GM23338 (cell line): ENCODE data around the gene ASGR2. TPM values are rescaled to one million over a fixed set of nuclear protein-coding genes. Genes with fewer than 3 reads are reported as not detected.

Source experiments
- ATAC-seq: fragments of 200-7000 bp; cut with Tn5 transposase; 3 replicates; pipeline ENCODE4 v1.9.1; 2020
- DNase-seq: peaks from one replicate; pipeline ENCODE4 v3.0.0-alpha.2; 2015; ENCODE audit warnings: low spot score
- H2AFZ ChIP-seq: fragments of 200-600 bp; sonication (generic); 2 replicates; pipeline ENCODE4 v1.8.0; 2016; ENCODE audit warnings: antibody characterized with exemption, mild to moderate bottlenecking, moderate library complexity
- H3F3A ChIP-seq: fragments of 200-600 bp; sonication (generic); replicated peaks from 2 replicates; pipeline ENCODE4 v1.8.0; 2017; ENCODE audit warnings: antibody characterized with exemption, mixed run types, low read depth
- H3K27ac ChIP-seq: fragments of 200-600 bp; sonication (generic); 2 replicates; pipeline ENCODE4 v1.6.1; 2016; ENCODE audit warnings: low read depth
- H3K27me3 ChIP-seq: fragments of 200-600 bp; sonication (generic); 2 replicates; pipeline ENCODE4 v1.8.0; 2016; ENCODE audit warnings: mild to moderate bottlenecking, mixed run types, moderate library complexity; ENCODE audit not compliant: insufficient read depth
- H3K36me3 ChIP-seq: fragments of 200-600 bp; sonication (generic); 2 replicates; pipeline ENCODE4 v1.8.0; 2016; ENCODE audit warnings: mild to moderate bottlenecking; ENCODE audit not compliant: insufficient read depth
- H3K4me1 ChIP-seq: fragments of 200-600 bp; sonication (generic); 2 replicates; pipeline ENCODE4 v1.8.0; 2016; ENCODE audit warnings: mild to moderate bottlenecking, moderate library complexity; ENCODE audit not compliant: insufficient read depth
- H3K4me2 ChIP-seq: fragments of 200-600 bp; sonication (generic); 2 replicates; pipeline ENCODE4 v1.7.1; 2017; ENCODE audit warnings: mixed run types
- H3K4me3 ChIP-seq: fragments of 200-600 bp; sonication (generic); 2 replicates; pipeline ENCODE4 v1.6.1; 2016; ENCODE audit warnings: mixed run types
- H3K79me2 ChIP-seq: fragments of 200-600 bp; sonication (generic); replicated peaks from 2 replicates; pipeline ENCODE4 v1.8.0; 2017; ENCODE audit warnings: mild to moderate bottlenecking; ENCODE audit not compliant: insufficient read depth
- H3K9me2 ChIP-seq: fragments of 200-600 bp; sonication (generic); 2 replicates; pipeline ENCODE4 v1.8.0; 2017; ENCODE audit not compliant: insufficient read depth
- H4K20me1 ChIP-seq: fragments of 200-600 bp; sonication (generic); replicated peaks from 2 replicates; pipeline ENCODE4 v1.8.0; 2017; ENCODE audit warnings: mild to moderate bottlenecking; ENCODE audit not compliant: insufficient read depth
- H3K27ac Mint-ChIP-seq: 2 replicates; pipeline ENCODE4 v1.8.0; 2020; ENCODE audit warnings: inconsistent platforms, mild to moderate bottlenecking, moderate library complexity, mixed read lengths
- H3K27me3 Mint-ChIP-seq: 3 replicates; pipeline ENCODE4 v1.8.0; 2022; ENCODE audit warnings: low read depth, mild to moderate bottlenecking, moderate library complexity, mixed read lengths, inconsistent platforms; ENCODE audit not compliant: insufficient read depth, poor library complexity
- H3K36me3 Mint-ChIP-seq: 3 replicates; pipeline ENCODE4 v1.8.0; 2021; ENCODE audit warnings: low read depth, mild to moderate bottlenecking, inconsistent platforms, moderate library complexity, mixed read lengths
- H3K4me1 Mint-ChIP-seq: 3 replicates; pipeline ENCODE4 v1.8.0; 2020; ENCODE audit warnings: mild to moderate bottlenecking, inconsistent platforms, mixed read lengths
- H3K4me3 Mint-ChIP-seq: 3 replicates; pipeline ENCODE4 v1.8.0; 2021; ENCODE audit warnings: moderate library complexity, mild to moderate bottlenecking, inconsistent platforms, mixed read lengths
- H3K9me3 Mint-ChIP-seq: 3 replicates; pipeline ENCODE4 v1.8.0; 2020; ENCODE audit warnings: moderate library complexity, mild to moderate bottlenecking, inconsistent platforms, mixed read lengths
- CREB1 ChIP-seq: fragments of 250-450 bp; sonication (Bioruptor Pico); IDR thresholded peaks from 2 replicates; pipeline ENCODE4 v1.5.0; 2020; ENCODE audit warnings: low read depth, mild to moderate bottlenecking, moderate library complexity
- CTCF ChIP-seq, 2 experiments: fragments of 200-600 bp in 1 of 2; sonication (generic) in 1 of 2; conservative IDR thresholded peaks; 2 replicates each; pipeline versions ENCODE4 v1.5.1 to v1.6.1; 2016 to 2017; ENCODE audit warnings: antibody characterized with exemption in 2 of 2, low read depth in 2 of 2, mild to moderate bottlenecking in 2 of 2, moderate library complexity in 1 of 2
- ETS1 ChIP-seq: IDR thresholded peaks from 2 replicates; pipeline ENCODE4 v1.6.1; 2016; ENCODE audit warnings: antibody characterized with exemption
- EZH2 ChIP-seq: fragments of 200-600 bp; sonication (generic); IDR thresholded peaks from one replicate; pipeline ENCODE4 v1.8.0; 2017; ENCODE audit warnings: antibody characterized with exemption, mild to moderate bottlenecking, low read depth; ENCODE audit not compliant: unreplicated experiment
- EZH2phosphoT487 ChIP-seq: fragments of 200-600 bp; sonication (generic); IDR thresholded peaks from one replicate; pipeline ENCODE4 v1.8.1; 2018; ENCODE audit warnings: antibody characterized with exemption; ENCODE audit not compliant: unreplicated experiment
- NANOG ChIP-seq: IDR thresholded peaks from 2 replicates; pipeline ENCODE4 v1.6.1; 2016; ENCODE audit warnings: antibody characterized with exemption, borderline replicate concordance
- POLR2AphosphoS5 ChIP-seq: IDR thresholded peaks from 2 replicates; pipeline ENCODE4 v1.6.1; 2016; ENCODE audit warnings: antibody characterized with exemption, low read depth
- STAT1 ChIP-seq: IDR thresholded peaks from one replicate; pipeline ENCODE4 v1.6.1; 2016; ENCODE audit warnings: antibody characterized with exemption; ENCODE audit not compliant: unreplicated experiment
- ZNF114 ChIP-seq: fragments of 250-450 bp; sonication (Bioruptor Pico); IDR thresholded peaks from 2 replicates; pipeline ENCODE4 v1.5.0; 2020; ENCODE audit warnings: mild to moderate bottlenecking, moderate library complexity
- ZNF331 ChIP-seq: fragments of 250-450 bp; sonication (Bioruptor Pico); IDR thresholded peaks from 2 replicates; pipeline ENCODE4 v1.5.0; 2020; ENCODE audit warnings: low read depth, mild to moderate bottlenecking, moderate library complexity
- polyA plus RNA-seq: library from polyadenylated mRNA; unstranded; fragments of >200 nt; fragmentation: Nextera tagmentation; extraction: Ambion mirVana; gene quantifications from 2 replicates; pipeline ENCODE4 v1.2.1, GENCODE V29; 2016
- total RNA-seq: library from RNA; depleted of rRNA; stranded (reverse); fragments of >200 nt; shearing (Covaris generic); gene quantifications from 2 replicates; pipeline ENCODE4 v1.2.3, GENCODE V29; 2014
- TF ChIP-seq, protein P1 (sequence below): fragments of 250-450 bp; sonication (Bioruptor Pico); IDR thresholded peaks from 2 replicates; pipeline ENCODE4 v1.5.0; 2020; ENCODE audit warnings: mild to moderate bottlenecking, moderate library complexity

Gene ASGR2
- total and polyA plus RNA-seq, 2 experiments from 2014 or later, result 0.97 TPM; not detected in 1

DNA sequence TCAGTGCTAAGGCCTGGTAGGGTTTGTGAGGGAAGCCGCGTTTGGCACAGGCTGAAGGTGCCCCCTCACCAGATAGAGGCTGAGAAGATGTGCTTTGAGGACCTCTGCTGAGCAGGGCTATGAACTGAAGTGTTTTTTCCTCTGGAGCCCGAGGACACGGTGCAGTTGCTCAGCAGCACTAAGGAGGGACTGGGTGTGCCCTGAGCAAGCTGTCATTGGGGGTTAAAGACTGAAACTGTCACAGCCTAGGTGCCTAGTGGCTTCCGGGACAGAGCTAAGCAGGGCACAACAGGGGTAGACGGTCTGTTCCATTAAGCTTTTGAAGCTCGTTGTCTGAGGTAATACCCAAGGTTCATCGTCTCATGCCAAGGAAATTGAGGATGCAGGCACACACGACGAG, 24.8 kb upstream of the ASGR2 start:
- no peaks in the 10 kb centered on the region for H3K79me2 ChIP-seq
- H3F3A ChIP-seq, result peaks cover 9% of the 10 kb centered on the region; the same call in 1 of the 2 replicates
- DNase-seq (no peak), ATAC-seq (peak; percentile 9; the same call in 1 of the 3 replicates)
- Mint-ChIP-seq H3K4me1 (peaks cover 44% of the 10 kb centered on the region), H3K27ac (0 out of 2 replicates have a peak overlapping the region, but pooled peaks have one; percentile 6), H3K9me3 (no peaks in the 10 kb centered on the region; the same call in 2 of the 3 replicates), H3K27me3 (peaks cover 15% of the 10 kb centered on the region), H3K36me3 (no peaks in the 10 kb centered on the region), H3K4me3 (no peak overlapping the region)
- TF ChIP-seq ZNF114 (no peak), NANOG (no peak), CREB1 (CRISPR knock-in tag) (no peak), CTCF (conservative IDR thresholded peaks at IDR 0.05; ENCODE audit: low read depth in 2 of 2) (no peak), ETS1 (no peak), POLR2AphosphoS5 (no peak), STAT1 (no peak), EZH2phosphoT487 (no peak), EZH2 (no peak), ZNF331 (CRISPR knock-in tag) (no peak)
- TF ChIP-seq, protein P1, sequence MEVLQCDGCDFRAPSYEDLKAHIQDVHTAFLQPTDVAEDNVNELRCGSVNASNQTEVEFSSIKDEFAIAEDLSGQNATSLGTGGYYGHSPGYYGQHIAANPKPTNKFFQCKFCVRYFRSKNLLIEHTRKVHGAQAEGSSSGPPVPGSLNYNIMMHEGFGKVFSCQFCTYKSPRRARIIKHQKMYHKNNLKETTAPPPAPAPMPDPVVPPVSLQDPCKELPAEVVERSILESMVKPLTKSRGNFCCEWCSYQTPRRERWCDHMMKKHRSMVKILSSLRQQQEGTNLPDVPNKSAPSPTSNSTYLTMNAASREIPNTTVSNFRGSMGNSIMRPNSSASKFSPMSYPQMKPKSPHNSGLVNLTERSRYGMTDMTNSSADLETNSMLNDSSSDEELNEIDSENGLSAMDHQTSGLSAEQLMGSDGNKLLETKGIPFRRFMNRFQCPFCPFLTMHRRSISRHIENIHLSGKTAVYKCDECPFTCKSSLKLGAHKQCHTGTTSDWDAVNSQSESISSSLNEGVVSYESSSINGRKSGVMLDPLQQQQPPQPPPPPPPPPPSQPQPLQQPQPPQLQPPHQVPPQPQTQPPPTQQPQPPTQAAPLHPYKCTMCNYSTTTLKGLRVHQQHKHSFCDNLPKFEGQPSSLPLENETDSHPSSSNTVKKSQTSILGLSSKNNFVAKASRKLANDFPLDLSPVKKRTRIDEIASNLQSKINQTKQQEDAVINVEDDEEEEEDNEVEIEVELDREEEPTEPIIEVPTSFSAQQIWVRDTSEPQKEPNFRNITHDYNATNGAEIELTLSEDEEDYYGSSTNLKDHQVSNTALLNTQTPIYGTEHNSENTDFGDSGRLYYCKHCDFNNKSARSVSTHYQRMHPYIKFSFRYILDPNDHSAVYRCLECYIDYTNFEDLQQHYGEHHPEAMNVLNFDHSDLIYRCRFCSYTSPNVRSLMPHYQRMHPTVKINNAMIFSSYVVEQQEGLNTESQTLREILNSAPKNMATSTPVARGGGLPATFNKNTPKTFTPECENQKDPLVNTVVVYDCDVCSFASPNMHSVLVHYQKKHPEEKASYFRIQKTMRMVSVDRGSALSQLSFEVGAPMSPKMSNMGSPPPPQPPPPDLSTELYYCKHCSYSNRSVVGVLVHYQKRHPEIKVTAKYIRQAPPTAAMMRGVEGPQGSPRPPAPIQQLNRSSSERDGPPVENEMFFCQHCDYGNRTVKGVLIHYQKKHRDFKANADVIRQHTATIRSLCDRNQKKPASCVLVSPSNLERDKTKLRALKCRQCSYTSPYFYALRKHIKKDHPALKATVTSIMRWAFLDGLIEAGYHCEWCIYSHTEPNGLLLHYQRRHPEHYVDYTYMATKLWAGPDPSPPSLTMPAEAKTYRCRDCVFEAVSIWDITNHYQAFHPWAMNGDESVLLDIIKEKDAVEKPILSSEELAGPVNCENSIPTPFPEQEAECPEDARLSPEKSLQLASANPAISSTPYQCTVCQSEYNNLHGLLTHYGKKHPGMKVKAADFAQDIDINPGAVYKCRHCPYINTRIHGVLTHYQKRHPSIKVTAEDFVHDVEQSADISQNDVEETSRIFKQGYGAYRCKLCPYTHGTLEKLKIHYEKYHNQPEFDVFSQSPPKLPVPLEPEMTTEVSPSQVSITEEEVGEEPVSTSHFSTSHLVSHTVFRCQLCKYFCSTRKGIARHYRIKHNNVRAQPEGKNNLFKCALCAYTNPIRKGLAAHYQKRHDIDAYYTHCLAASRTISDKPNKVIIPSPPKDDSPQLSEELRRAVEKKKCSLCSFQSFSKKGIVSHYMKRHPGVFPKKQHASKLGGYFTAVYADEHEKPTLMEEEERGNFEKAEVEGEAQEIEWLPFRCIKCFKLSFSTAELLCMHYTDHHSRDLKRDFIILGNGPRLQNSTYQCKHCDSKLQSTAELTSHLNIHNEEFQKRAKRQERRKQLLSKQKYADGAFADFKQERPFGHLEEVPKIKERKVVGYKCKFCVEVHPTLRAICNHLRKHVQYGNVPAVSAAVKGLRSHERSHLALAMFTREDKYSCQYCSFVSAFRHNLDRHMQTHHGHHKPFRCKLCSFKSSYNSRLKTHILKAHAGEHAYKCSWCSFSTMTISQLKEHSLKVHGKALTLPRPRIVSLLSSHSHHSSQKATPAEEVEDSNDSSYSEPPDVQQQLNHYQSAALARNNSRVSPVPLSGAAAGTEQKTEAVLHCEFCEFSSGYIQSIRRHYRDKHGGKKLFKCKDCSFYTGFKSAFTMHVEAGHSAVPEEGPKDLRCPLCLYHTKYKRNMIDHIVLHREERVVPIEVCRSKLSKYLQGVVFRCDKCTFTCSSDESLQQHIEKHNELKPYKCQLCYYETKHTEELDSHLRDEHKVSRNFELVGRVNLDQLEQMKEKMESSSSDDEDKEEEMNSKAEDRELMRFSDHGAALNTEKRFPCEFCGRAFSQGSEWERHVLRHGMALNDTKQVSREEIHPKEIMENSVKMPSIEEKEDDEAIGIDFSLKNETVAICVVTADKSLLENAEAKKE (CRISPR knock-in tag), result no peak
- H2AFZ ChIP-seq, result peak overlapping the region; percentile 57
- no peaks in the 10 kb centered on the region for H3K9me2 ChIP-seq
- peaks cover 42% of the 10 kb centered on the region for H3K4me1 ChIP-seq
- H3K27ac ChIP-seq, result no peak overlapping the region
- no peaks in the 10 kb centered on the region for H3K36me3 ChIP-seq
- peak overlapping the region; percentile 32; the same call in 1 of the 2 replicates for H3K4me2 ChIP-seq
- H3K4me3 ChIP-seq, result no peak overlapping the region
- H4K20me1 ChIP-seq, result no peaks in the 10 kb centered on the region
- H3K27me3 ChIP-seq, result peaks cover 12% of the 10 kb centered on the region
